ENCODE measurements around the gene DUOXA2.

DUOXA2 gene

GRCh38 chr15:45129651-45130129 is 15.6 kb downstream of the DUOXA2 start, which contains the start of the genes DUOX1 and DUOXA1 (continued):
- TF ChIP-seq, protein P1, sequence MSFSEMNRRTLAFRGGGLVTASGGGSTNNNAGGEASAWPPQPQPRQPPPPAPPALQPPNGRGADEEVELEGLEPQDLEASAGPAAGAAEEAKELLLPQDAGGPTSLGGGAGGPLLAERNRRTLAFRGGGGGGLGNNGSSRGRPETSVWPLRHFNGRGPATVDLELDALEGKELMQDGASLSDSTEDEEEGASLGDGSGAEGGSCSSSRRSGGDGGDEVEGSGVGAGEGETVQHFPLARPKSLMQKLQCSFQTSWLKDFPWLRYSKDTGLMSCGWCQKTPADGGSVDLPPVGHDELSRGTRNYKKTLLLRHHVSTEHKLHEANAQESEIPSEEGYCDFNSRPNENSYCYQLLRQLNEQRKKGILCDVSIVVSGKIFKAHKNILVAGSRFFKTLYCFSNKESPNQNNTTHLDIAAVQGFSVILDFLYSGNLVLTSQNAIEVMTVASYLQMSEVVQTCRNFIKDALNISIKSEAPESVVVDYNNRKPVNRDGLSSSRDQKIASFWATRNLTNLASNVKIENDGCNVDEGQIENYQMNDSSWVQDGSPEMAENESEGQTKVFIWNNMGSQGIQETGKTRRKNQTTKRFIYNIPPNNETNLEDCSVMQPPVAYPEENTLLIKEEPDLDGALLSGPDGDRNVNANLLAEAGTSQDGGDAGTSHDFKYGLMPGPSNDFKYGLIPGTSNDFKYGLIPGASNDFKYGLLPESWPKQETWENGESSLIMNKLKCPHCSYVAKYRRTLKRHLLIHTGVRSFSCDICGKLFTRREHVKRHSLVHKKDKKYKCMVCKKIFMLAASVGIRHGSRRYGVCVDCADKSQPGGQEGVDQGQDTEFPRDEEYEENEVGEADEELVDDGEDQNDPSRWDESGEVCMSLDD (tag by site-specific recombination; IDR thresholded peaks at IDR 0.05) = no peak
- TF ChIP-seq ZNF214 (tag by site-specific recombination; IDR thresholded peaks at IDR 0.05; ENCODE audit: borderline replicate concordance) = no peak

GRCh38 chr15:45130291-45131000 is 16.3 kb downstream of the DUOXA2 start:
- Histone ChIP-seq H3K36me3 (ENCODE audit: control insufficient read depth in 2 of 2, insufficient read depth in 1 of 2, low read length in 2 of 2) (no peaks in the 10 kb centered on the region), H3K4me1 (ENCODE audit: control insufficient read depth, insufficient read depth, low read length) (no peaks in the 10 kb centered on the region), H3K9me3 (ENCODE audit: control insufficient read depth, insufficient read depth, low read depth, low read length) (no peaks in the 10 kb centered on the region), H3K4me3 (ENCODE audit: low read depth, low read length) (no peak overlapping the region), H3K27ac (ENCODE audit: extremely low read depth, low read depth, low read length) (no peak overlapping the region)
- POLR2A ChIA-PET = no interaction called here
- TF ChIP-seq ZFP3 (tag by site-specific recombination; IDR thresholded peaks at IDR 0.05; ENCODE audit: low read depth) (no peak), OSR2 (tag by site-specific recombination; IDR thresholded peaks at IDR 0.05) (no peak), ZNF664 (tag by site-specific recombination; IDR thresholded peaks at IDR 0.05) (no peak), YY1 (tag by site-specific recombination; IDR thresholded peaks at IDR 0.05) (no peak), ZNF416 (tag by site-specific recombination; IDR thresholded peaks at IDR 0.05) (no peak), HIC1 (tag by site-specific recombination; IDR thresholded peaks at IDR 0.05) (no peak), ZSCAN4 (tag by site-specific recombination; IDR thresholded peaks at IDR 0.05) (no peak), ZNF449 (tag by site-specific recombination; IDR thresholded peaks at IDR 0.05) (no peak)
- TF ChIP-seq, protein P2, sequence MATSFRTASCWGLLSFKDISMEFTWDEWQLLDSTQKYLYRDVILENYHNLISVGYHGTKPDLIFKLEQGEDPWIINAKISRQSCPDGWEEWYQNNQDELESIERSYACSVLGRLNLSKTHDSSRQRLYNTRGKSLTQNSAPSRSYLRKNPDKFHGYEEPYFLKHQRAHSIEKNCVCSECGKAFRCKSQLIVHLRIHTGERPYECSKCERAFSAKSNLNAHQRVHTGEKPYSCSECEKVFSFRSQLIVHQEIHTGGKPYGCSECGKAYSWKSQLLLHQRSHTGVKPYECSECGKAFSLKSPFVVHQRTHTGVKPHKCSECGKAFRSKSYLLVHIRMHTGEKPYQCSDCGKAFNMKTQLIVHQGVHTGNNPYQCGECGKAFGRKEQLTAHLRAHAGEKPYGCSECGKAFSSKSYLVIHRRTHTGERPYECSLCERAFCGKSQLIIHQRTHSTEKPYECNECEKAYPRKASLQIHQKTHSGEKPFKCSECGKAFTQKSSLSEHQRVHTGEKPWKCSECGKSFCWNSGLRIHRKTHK (tag by site-specific recombination; IDR thresholded peaks at IDR 0.05) = no peak
- CTCF ChIA-PET = interaction anchor here (0.5 to 2.9 kb wide), 2 partner anchors 12 to 16 kb away, joined by 4 to 12 read pairs; partner anchors contain the start of genes DUOX2 and DUOXA2

- ChIA-PET CTCF (interaction anchor here (2.9 kb wide), 1 partner anchor 13 kb away, joined by 16 read pairs; no protein-coding TSS in a partner anchor), POLR2A (no interaction called here)
- no peaks in the 10 kb centered on the region for H3K36me3 ChIP-seq (ENCODE audit: control insufficient read depth in 2 of 2, insufficient read depth in 1 of 2, low read length in 2 of 2)
- H3K9me3 ChIP-seq (ENCODE audit: control insufficient read depth, insufficient read depth, low read depth, low read length) = no peaks in the 10 kb centered on the region
- H3K4me3 ChIP-seq (ENCODE audit: low read depth, low read length) = no peak overlapping the region
- no peak overlapping the region for H3K27ac ChIP-seq (ENCODE audit: extremely low read depth, low read depth, low read length)
- H3K4me1 ChIP-seq (ENCODE audit: control insufficient read depth, insufficient read depth, low read length) = no peaks in the 10 kb centered on the region
- TF ChIP-seq ZFP69B (tag by site-specific recombination; IDR thresholded peaks at IDR 0.05) = no peak
- TF ChIP-seq, protein P3, sequence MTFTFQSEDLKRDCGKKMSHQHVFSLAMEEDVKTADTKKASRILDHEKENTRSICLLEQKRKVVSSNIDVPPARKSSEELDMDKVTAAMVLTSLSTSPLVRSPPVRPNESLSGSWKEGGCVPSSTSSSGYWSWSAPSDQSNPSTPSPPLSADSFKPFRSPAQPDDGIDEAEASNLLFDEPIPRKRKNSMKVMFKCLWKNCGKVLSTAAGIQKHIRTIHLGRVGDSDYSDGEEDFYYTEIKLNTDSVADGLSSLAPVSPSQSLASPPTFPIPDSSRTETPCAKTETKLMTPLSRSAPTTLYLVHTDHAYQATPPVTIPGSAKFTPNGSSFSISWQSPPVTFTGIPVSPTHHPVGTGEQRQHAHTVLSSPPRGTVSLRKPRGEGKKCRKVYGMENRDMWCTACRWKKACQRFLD (tag by site-specific recombination; IDR thresholded peaks at IDR 0.05) = no peak
- TF ChIP-seq ZNF239 (tag by site-specific recombination; IDR thresholded peaks at IDR 0.05) = no peak
- no peak for TF ChIP-seq ZNF169 (tag by site-specific recombination; IDR thresholded peaks at IDR 0.05)
- TF ChIP-seq ZNF792 (tag by site-specific recombination; IDR thresholded peaks at IDR 0.05) = no peak
- TF ChIP-seq ZFHX2 (tag by site-specific recombination; conservative IDR thresholded peaks at IDR 0.05) = no peak
- TF ChIP-seq ZFP3 (tag by site-specific recombination; IDR thresholded peaks at IDR 0.05; ENCODE audit: low read depth) = no peak
- TF ChIP-seq ZNF660 (tag by site-specific recombination; IDR thresholded peaks at IDR 0.05) = no peak
- TF ChIP-seq ZNF24 (tag by site-specific recombination; IDR thresholded peaks at IDR 0.05) = no peak
- TF ChIP-seq ZNF621 (tag by site-specific recombination; IDR thresholded peaks at IDR 0.05) = no peak
- TF ChIP-seq ZNF16 (tag by site-specific recombination; IDR thresholded peaks at IDR 0.05; ENCODE audit: low read depth) = no peak
Observed at GRCh38 chr15:45131510-45131909, 17.4 kb downstream of the DUOXA2 start.

Data from HEK293 (cell line).